GOT3 (cell line): ENCODE results near the gene NKG7.

Experiments used
- DNase-seq: peaks from one replicate; lab custom pipeline; 2025; ENCODE audit warnings: mixed read lengths; lab: John Stamatoyannopoulos, UW

Gene NKG7

GRCh38 chr19:51361239-51361638 is 11.2 kb downstream of the NKG7 start:
- DNase-seq, result no peak

- no peak for DNase-seq
Measured at GRCh38 chr19:51359294-51359693, 13.2 kb downstream of the NKG7 start.

GRCh38 chr19:51357952-51358351 is 14.5 kb downstream of the NKG7 start:
- no peak for DNase-seq

GRCh38 chr19:51356159-51356801 is 16.2 kb downstream of the NKG7 start:
- no peak for DNase-seq

- no peak for DNase-seq
Measured at GRCh38 chr19:51354742-51355148, 17.7 kb downstream of the NKG7 start.

- no peak for DNase-seq
Measured at GRCh38 chr19:51354103-51354741, 18.2 kb downstream of the NKG7 start.

- DNase-seq, result no peak
Measured at GRCh38 chr19:51352783-51353360, 19.6 kb downstream of the NKG7 start.

GRCh38 chr19:51351266-51351990 is 21.0 kb downstream of the NKG7 start:
- no peak for DNase-seq

GRCh38 chr19:51347209-51347928 is 25.1 kb downstream of the NKG7 start:
- no peak for DNase-seq

- DNase-seq, result no peak
Measured at GRCh38 chr19:51346742-51347141, 25.7 kb downstream of the NKG7 start.

- no peak for DNase-seq
Measured at GRCh38 chr19:51345076-51345620, 27.3 kb downstream of the NKG7 start.

- DNase-seq, result no peak
Measured at GRCh38 chr19:51342631-51343569, 29.6 kb downstream of the NKG7 start.

- no peak for DNase-seq
Measured at GRCh38 chr19:51341976-51342580, 30.4 kb downstream of the NKG7 start, which contains the start of gene VSIG10L. VSIG10L (minus strand) TSS chr19:51342139; CDS start chr19:51342124, 15 bp downstream.

GRCh38 chr19:51341066-51341465 is 31.4 kb downstream of the NKG7 start:
- no peak for DNase-seq

- DNase-seq, result peak; percentile 86
Measured at GRCh38 chr19:51339687-51340656, 32.5 kb downstream of the NKG7 start.

GRCh38 chr19:51339313-51339686 is 33.2 kb downstream of the NKG7 start:
- DNase-seq, result no peak

GRCh38 chr19:51338563-51339312 is 33.7 kb downstream of the NKG7 start:
- peak; percentile 81 for DNase-seq

GRCh38 chr19:51337861-51338562 is 34.4 kb downstream of the NKG7 start:
- no peak for DNase-seq
